Measurements from ENCODE around the gene BARX2. TPM values are rescaled to one million over a fixed set of nuclear protein-coding genes. Genes with fewer than 3 reads are reported as not detected.

Gene BARX2
- total and polyA plus RNA-seq, 2 of the 4 experiments (the other 2 are of a cell fraction) = not detected

DNA sequence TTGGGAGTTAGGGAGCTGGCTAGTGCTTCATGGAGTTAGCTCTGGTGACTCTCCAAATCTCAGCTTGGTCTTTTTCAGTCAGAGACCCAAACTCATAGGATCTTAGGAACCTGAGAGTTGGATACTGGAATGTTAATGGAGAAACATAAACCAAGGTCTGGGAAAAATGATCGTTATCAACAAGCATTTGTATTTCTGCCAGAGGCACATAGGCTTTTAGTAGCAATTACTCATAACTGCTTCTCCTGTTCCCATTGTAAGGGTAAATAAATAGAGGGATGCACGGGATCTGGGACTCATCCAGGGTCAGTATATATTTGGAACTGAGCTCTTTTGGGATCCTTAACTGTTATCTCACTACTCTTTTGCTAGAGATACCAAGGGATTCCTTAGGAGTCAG lies 4.8 kb downstream of the BARX2 start:
- Histone ChIP-seq H3K4ac (ENCODE audit: low read depth, low read length) (no peak overlapping the region), H3K27ac (ENCODE audit: insufficient read depth, low read length) (no peak overlapping the region), H2BK20ac (ENCODE audit: low read depth, low read length) (no peak overlapping the region), H3K4me1 (ENCODE audit: control insufficient read depth, insufficient read depth, low read length) (no peaks in the 10 kb centered on the region), H3K14ac (replicated peaks; ENCODE audit: low read depth, low read length) (no peak overlapping the region), H3K36me3 (ENCODE audit: control insufficient read depth, insufficient read depth, low read length) (no peaks in the 10 kb centered on the region), H3K9me3 (ENCODE audit: control insufficient read depth, insufficient read depth, low read length) (no peaks in the 10 kb centered on the region), H3K4me2 (ENCODE audit: low read depth, low read length) (no peak overlapping the region), H3K23ac (ENCODE audit: low read depth, low read length) (no peak overlapping the region), H3K18ac (ENCODE audit: low read depth, low read length) (no peak overlapping the region), H2AK9ac (replicated peaks; ENCODE audit: low read depth, low read length, poor library complexity) (no peak overlapping the region), H4K91ac (ENCODE audit: insufficient read depth, low read depth, low read length) (no peak overlapping the region), H2AK5ac (ENCODE audit: low read depth, low read length) (no peak overlapping the region), H2BK15ac (ENCODE audit: low read depth, low read length) (no peak overlapping the region), H3K9ac (ENCODE audit: low read depth, low read length) (no peak overlapping the region), H3K27me3 (ENCODE audit: control insufficient read depth, insufficient read depth, low read length) (peaks cover 22% of the 10 kb centered on the region), H3K79me1 (ENCODE audit: low read depth in 1 of 2, low read length in 2 of 2) (no peaks in the 10 kb centered on the region), H2AFZ (replicated peaks; ENCODE audit: low read length, poor library complexity) (no peak overlapping the region), H3K9me1 (ENCODE audit: insufficient read depth, low read length) (no peaks in the 10 kb centered on the region), H4K5ac (ENCODE audit: low read depth, low read length) (no peak overlapping the region), H4K8ac (ENCODE audit: low read depth in 2 of 2, low read length in 2 of 2) (no peak overlapping the region), H3K4me3 (ENCODE audit: insufficient read depth, low read depth, low read length) (no peak overlapping the region), H4K20me1 (ENCODE audit: insufficient read depth, low read length) (no peaks in the 10 kb centered on the region), H3K56ac (ENCODE audit: extremely low read depth, insufficient read depth, low read length) (no peak overlapping the region), H2BK120ac (ENCODE audit: low read depth, low read length) (no peak overlapping the region), H2BK5ac (ENCODE audit: low read depth, low read length, poor library complexity, severe bottlenecking) (no peak overlapping the region)
- POLR2A ChIA-PET (ENCODE audit: unreplicated experiment) = no interaction called here
- ATAC-seq (ENCODE audit: low read depth) (no peak), DNase-seq (no peak)
- CTCF ChIA-PET = no interaction called here
- TF ChIP-seq CEBPB (IDR thresholded peaks at IDR 0.05; ENCODE audit: low read depth, low read length) (no peak), POLR2A (IDR thresholded peaks at IDR 0.05; ENCODE audit: low read depth, low read length) (no peak)
- TF ChIP-seq, protein P1, sequence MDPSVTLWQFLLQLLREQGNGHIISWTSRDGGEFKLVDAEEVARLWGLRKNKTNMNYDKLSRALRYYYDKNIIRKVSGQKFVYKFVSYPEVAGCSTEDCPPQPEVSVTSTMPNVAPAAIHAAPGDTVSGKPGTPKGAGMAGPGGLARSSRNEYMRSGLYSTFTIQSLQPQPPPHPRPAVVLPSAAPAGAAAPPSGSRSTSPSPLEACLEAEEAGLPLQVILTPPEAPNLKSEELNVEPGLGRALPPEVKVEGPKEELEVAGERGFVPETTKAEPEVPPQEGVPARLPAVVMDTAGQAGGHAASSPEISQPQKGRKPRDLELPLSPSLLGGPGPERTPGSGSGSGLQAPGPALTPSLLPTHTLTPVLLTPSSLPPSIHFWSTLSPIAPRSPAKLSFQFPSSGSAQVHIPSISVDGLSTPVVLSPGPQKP (IDR thresholded peaks at IDR 0.05; ENCODE audit: borderline replicate concordance, low read depth, low read length) = no peak
- no TSS peak for BruUV-seq (replicated peaks)
- intact Hi-C loops (cut with micrococcal nuclease) = no loop called here
- in situ Hi-C loops (cut with MboI; ENCODE audit: low sequenced_read_pairs) = no loop called here
- dilution Hi-C loops (cut with HindIII; ENCODE audit: low sequenced_read_pairs, unreplicated experiment) = no loop called here
- WGBS, 2 experiments (ENCODE audit: extremely low coverage in 2 of 2, insufficient read length in 1 of 2) = no CpG with 5 or more reads among the region's 2 CpGs

Measured in IMR-90 (cell line).